Measurements from ENCODE around the gene IPO9. TPM values are rescaled to one million over a fixed set of nuclear protein-coding genes. Genes with fewer than 3 reads are reported as not detected.

Gene IPO9
- total RNA-seq, 1 donor from 2014 or later: 47.1 TPM

DNA sequence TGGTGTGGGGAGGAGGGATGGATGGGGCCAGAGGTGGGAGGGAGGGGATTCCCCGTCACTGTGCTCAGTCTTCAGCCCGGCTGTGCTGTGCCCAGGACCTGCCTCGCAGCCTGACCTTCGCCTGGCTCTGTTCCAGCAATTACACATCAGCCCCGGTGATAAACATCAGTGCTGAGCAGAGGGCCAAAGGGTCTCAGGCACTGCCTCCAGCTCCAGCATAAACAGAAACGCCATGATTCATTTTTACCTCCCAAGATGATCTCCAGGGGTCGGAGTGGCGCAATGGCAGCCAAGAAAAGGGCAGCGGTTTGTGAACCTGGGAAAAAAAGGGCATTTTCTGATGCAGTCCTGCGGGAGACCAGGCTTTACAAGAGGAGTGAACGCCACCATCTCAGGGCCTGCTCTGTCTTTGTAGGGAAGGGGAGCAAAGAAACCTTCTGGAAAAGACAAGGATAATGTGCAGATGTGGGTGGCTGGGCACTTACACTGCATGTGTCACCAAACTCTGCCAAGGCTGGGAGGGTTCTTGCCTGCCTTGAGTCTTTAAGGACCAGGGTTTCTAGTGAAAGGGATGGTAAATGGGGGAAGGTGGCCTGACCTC is 87.8 kb downstream of the IPO9 start:
- TF ChIP-seq, protein P1, sequence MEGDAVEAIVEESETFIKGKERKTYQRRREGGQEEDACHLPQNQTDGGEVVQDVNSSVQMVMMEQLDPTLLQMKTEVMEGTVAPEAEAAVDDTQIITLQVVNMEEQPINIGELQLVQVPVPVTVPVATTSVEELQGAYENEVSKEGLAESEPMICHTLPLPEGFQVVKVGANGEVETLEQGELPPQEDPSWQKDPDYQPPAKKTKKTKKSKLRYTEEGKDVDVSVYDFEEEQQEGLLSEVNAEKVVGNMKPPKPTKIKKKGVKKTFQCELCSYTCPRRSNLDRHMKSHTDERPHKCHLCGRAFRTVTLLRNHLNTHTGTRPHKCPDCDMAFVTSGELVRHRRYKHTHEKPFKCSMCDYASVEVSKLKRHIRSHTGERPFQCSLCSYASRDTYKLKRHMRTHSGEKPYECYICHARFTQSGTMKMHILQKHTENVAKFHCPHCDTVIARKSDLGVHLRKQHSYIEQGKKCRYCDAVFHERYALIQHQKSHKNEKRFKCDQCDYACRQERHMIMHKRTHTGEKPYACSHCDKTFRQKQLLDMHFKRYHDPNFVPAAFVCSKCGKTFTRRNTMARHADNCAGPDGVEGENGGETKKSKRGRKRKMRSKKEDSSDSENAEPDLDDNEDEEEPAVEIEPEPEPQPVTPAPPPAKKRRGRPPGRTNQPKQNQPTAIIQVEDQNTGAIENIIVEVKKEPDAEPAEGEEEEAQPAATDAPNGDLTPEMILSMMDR (IDR thresholded peaks at IDR 0.05): peak; percentile 10
- Mint-ChIP-seq H3K9me3 (ENCODE audit: low read depth) (no peaks in the 10 kb centered on the region), H3K4me3 (ENCODE audit: unreplicated experiment) (peak overlapping the region; percentile 23), H3K27me3 (ENCODE audit: low read depth) (no peaks in the 10 kb centered on the region), H3K4me1 (ENCODE audit: low read depth) (peaks cover 74% of the 10 kb centered on the region), H3K27ac (ENCODE audit: unreplicated experiment) (peak overlapping the region; percentile 94), H3K36me3 (ENCODE audit: low read depth) (peaks cover 18% of the 10 kb centered on the region)
- no peak for DNase-seq (ENCODE audit: low spot score)

DNA sequence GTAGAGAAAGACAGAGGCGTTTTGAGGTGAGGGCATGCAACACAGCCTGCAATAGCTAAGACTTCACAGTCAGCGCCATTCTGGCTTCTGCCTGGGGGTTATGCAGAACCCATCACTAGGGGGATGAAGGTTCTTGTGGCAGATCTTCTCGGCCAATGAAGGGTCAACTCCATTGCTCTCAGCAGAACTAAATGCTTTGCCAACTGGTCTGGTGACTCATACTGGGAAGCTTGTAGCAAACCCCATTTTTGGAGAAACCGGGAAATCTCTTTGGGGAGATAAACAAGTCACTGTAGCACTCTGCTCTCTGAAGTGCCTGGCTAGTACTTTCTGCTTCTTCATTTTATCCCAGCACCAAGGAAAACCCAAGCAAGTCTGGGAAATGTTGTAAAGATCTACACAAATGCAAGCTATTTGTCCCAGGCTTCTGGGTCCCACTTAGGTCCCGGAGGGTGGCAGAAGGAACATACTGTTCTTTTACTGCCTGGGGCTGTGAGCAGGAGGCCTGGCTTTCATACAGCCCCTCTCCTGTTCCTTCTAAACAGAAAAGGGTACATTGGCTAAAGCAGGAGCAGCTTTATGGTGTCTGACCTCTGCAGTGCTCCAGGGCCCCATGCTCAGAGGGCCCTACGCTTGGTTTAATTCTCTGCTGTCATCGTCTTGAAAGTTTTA is 88.5 kb downstream of the IPO9 start:
- peaks cover 74% of the 10 kb centered on the region for H3K4me1 Mint-ChIP-seq (ENCODE audit: low read depth)
- H3K4me3 Mint-ChIP-seq (ENCODE audit: unreplicated experiment): peak overlapping the region; percentile 44
- peak overlapping the region; percentile 94 for H3K27ac Mint-ChIP-seq (ENCODE audit: unreplicated experiment)
- H3K9me3 Mint-ChIP-seq (ENCODE audit: low read depth): peaks cover 6% of the 10 kb centered on the region
- no peak for DNase-seq (ENCODE audit: low spot score)
- no peaks in the 10 kb centered on the region for H3K27me3 Mint-ChIP-seq (ENCODE audit: low read depth)
- peaks cover 23% of the 10 kb centered on the region for H3K36me3 Mint-ChIP-seq (ENCODE audit: low read depth)
- TF ChIP-seq, protein P1 (IDR thresholded peaks at IDR 0.05): peak; percentile 20

DNA sequence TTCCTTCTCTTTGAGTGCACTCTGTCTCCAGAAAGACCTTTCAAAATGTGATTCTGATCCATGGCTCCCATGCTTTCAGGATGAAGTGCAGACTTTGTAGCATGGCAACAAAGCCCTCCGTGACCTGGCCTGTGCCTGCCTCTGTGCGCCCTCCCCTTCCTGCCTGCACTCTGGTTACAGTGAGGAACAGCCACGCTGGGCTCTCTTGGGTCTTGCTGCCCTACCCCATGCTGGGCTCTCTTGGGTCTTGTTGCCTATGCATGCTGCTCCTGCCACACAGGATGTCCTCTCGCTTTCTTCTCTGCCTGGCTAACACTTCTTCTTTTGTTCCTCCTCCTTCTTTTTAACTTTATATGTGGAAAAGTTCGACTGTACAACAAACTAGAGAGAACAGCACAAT is 89.4 kb downstream of the IPO9 start:
- H3K9me3 Mint-ChIP-seq (ENCODE audit: low read depth): peaks cover 6% of the 10 kb centered on the region

DNA sequence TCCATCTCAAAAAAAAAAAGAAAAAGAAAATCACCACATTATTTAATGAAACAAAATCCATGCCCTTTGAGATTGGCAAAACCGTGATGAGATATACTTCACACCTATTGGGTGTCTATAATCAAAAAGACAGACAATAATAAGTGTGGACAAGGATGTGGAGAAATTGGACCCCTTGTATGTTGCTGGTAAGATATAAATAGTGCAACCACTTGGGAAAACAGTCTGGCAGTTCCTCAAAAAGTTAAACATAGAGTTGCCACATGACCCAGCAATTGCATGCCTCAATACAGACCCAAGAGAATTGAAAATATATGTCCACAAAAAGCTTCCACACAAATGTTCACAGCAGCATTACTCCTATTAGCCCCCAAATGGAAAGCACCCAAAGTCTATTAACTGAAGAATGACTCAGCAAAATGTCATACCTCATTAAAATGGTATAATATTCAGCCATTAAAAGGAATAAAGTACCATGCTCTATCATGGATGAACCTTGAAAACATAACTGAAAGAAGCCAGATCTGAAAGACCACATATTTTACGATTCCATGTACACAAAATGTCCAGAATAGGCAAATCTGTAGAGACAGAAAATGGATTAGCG is 93.1 kb downstream of the IPO9 start:
- H3K27me3 Mint-ChIP-seq (ENCODE audit: low read depth): no peaks in the 10 kb centered on the region
- H3K4me3 Mint-ChIP-seq (ENCODE audit: unreplicated experiment): no peak overlapping the region
- peaks cover 56% of the 10 kb centered on the region for H3K4me1 Mint-ChIP-seq (ENCODE audit: low read depth)
- DNase-seq (ENCODE audit: low spot score): no peak
- peaks cover 6% of the 10 kb centered on the region for H3K9me3 Mint-ChIP-seq (ENCODE audit: low read depth)
- peaks cover 18% of the 10 kb centered on the region for H3K36me3 Mint-ChIP-seq (ENCODE audit: low read depth)
- TF ChIP-seq, protein P1 (IDR thresholded peaks at IDR 0.05): no peak
- peak overlapping the region; percentile 24 for H3K27ac Mint-ChIP-seq (ENCODE audit: unreplicated experiment)

More for the DNA sequence above, 89.4 kb downstream of the IPO9 start:
- no peaks in the 10 kb centered on the region for H3K27me3 Mint-ChIP-seq (ENCODE audit: low read depth)
- TF ChIP-seq, protein P1 (IDR thresholded peaks at IDR 0.05): no peak
- peaks cover 23% of the 10 kb centered on the region for H3K36me3 Mint-ChIP-seq (ENCODE audit: low read depth)
- H3K4me1 Mint-ChIP-seq (ENCODE audit: low read depth): peaks cover 74% of the 10 kb centered on the region
- H3K27ac Mint-ChIP-seq (ENCODE audit: unreplicated experiment): peak overlapping the region; percentile 94
- no peak for DNase-seq (ENCODE audit: low spot score)
- peak overlapping the region; percentile 44 for H3K4me3 Mint-ChIP-seq (ENCODE audit: unreplicated experiment)

DNA sequence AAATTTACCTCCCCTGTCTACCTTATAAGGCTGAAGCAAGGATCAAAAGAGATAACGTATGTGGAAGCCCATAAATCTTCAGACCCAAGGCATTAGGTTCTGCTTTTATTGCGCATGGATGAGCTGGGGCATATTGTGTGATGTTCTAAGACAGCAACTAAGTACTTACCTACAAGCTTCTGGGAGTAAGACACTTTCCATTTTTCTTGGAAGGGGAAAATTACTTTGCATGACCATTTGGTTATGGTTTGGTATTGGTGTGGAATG is 96.3 kb downstream of the IPO9 start:
- DNase-seq (ENCODE audit: low spot score): no peak
- Mint-ChIP-seq H3K36me3 (ENCODE audit: low read depth) (peaks cover 16% of the 10 kb centered on the region), H3K4me3 (ENCODE audit: unreplicated experiment) (no peak overlapping the region), H3K27ac (ENCODE audit: unreplicated experiment) (peak overlapping the region; percentile 17), H3K4me1 (ENCODE audit: low read depth) (peaks cover 27% of the 10 kb centered on the region), H3K9me3 (ENCODE audit: low read depth) (peaks cover 6% of the 10 kb centered on the region), H3K27me3 (ENCODE audit: low read depth) (no peaks in the 10 kb centered on the region)
- TF ChIP-seq, protein P1 (IDR thresholded peaks at IDR 0.05): no peak
